Keratinocyte (primary cell): Measurements from ENCODE around the gene ABI3BP.

Source experiments
- CTCF ChIP-seq, 3 experiments: IDR thresholded peaks in 1 of 3; conservative IDR thresholded peaks in 1 of 3; optimal IDR thresholded peaks in 1 of 3; 2 replicates in 2 of 3; 3 replicates in 1 of 3; pipeline versions ENCODE3 to v1.5.1; 2011; ENCODE audit warnings: low read length in 3 of 3, mild to moderate bottlenecking in 3 of 3, moderate library complexity in 2 of 3, control low read depth in 1 of 3, inconsistent platforms in 1 of 3; ENCODE audit not compliant: insufficient read depth in 2 of 3; ENCODE audit errors: extremely low read depth in 1 of 3
- EZH2 ChIP-seq: IDR thresholded peaks from one replicate; pipeline ENCODE4 v1.6.1; 2012; ENCODE audit warnings: inconsistent platforms, mild to moderate bottlenecking, low read length, moderate library complexity

- TF ChIP-seq CTCF (optimal IDR thresholded peaks at IDR 0.05 in 1 of 3, IDR thresholded peaks at IDR 0.05 in 1 of 3, conservative IDR thresholded peaks at IDR 0.05 in 1 of 3; ENCODE audit: extremely low read depth in 1 of 3, insufficient read depth in 2 of 3, low read length in 3 of 3) (peak; percentile 11 to 53 (median 38)), EZH2 (no peak)
Observed at GRCh38 chr3:100710261-100710968, 282.8 kb downstream of the ABI3BP start.
